Measurements from ENCODE around the gene ANXA9. TPM values are rescaled to one million over a fixed set of nuclear protein-coding genes. Genes with fewer than 3 reads are reported as not detected.

The ANXA9 gene
- total RNA-seq, 1 donor from 2014 or later = 0.68 TPM

DNA sequence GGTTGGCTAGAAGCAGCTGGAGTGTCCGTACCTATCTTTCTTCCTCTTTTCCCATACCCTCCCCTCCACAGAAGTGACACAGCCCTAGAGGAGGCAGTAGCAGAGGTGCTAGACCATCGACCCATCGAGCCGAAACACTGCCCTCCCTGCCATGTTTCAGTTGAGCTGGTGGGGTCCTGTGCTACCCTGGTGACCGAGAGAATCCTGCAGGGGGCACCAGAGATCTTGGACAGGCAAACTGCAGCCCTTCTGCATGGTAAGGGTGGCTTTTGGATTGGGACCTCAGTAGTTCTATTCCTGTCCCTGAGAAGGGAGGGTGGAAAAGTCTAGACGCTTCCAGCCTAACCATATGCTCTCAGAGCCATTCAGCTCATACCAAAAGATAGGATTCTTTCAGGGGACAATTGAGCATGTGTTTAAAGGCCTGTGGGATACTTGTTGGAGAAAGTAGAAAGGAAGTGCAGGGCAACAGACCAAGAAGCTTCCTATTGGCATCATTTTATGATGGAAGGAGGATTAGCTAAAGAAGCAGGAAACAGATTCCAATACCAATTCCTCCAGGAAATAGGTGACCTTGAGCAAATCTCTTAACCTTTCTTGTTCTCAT lies 42.6 kb downstream of the ANXA9 start:
- Histone ChIP-seq H3K4me1 (no peaks in the 10 kb centered on the region), H3K27ac (no peak overlapping the region), H3K4me3 (no peak overlapping the region), H3K9me3 (no peaks in the 10 kb centered on the region), H3K27me3 (ENCODE audit: low read depth) (no peaks in the 10 kb centered on the region), H3K36me3 (peaks cover 65% of the 10 kb centered on the region)
- DNase-seq (peak; percentile 84), ATAC-seq (peak; percentile 95 to 96)
- intact Hi-C loops (cut with DNase I) = no loop called here
- TF ChIP-seq CTCF (IDR thresholded peaks at IDR 0.05) = peak; percentile 80

GRCh38 chr1:151026460-151026859 lies 44.4 kb downstream of the ANXA9 start:
- no peak overlapping the region for H3K27ac ChIP-seq
- no peak for DNase-seq
- H3K27me3 ChIP-seq (ENCODE audit: low read depth) = no peaks in the 10 kb centered on the region
- no peak for ATAC-seq
- intact Hi-C loops (cut with DNase I) = no loop called here
- H3K36me3 ChIP-seq = peaks cover 70% of the 10 kb centered on the region
- H3K9me3 ChIP-seq = no peaks in the 10 kb centered on the region
- no peaks in the 10 kb centered on the region for H3K4me1 ChIP-seq
- no peak overlapping the region for H3K4me3 ChIP-seq
- TF ChIP-seq CTCF (IDR thresholded peaks at IDR 0.05) = no peak

DNA sequence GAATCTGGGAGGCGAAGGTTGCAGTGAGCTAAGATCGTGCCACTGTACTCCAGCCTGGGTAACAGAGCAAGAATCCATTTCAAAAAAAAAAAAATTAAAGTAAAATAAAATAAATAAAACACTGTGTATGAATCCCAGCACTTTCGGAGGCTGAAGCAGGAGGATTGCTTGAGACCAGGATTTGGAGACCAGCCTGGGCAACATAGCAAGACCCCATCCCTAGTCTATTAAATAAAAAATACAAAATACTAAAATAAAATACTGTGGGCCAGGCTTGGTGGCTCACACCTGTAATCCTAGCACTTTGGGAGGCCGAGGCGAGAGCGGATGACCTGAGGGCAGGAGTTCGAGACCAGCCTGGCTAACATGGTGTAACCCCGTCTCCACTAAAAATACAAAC lies 50.1 kb downstream of the ANXA9 start:
- H3K27me3 ChIP-seq (ENCODE audit: low read depth) = no peaks in the 10 kb centered on the region
- peaks cover 70% of the 10 kb centered on the region for H3K36me3 ChIP-seq
- no peak for ATAC-seq
- no peak for DNase-seq
- no peak overlapping the region for H3K27ac ChIP-seq
- intact Hi-C loops (cut with DNase I) = no loop called here
- no peak for TF ChIP-seq CTCF (IDR thresholded peaks at IDR 0.05)
- no peaks in the 10 kb centered on the region for H3K4me1 ChIP-seq
- no peak overlapping the region for H3K4me3 ChIP-seq
- no peaks in the 10 kb centered on the region for H3K9me3 ChIP-seq

- ATAC-seq (no peak), DNase-seq (no peak)
- TF ChIP-seq CTCF (IDR thresholded peaks at IDR 0.05) = no peak
- Histone ChIP-seq H3K27ac (no peak overlapping the region), H3K36me3 (peaks cover 44% of the 10 kb centered on the region), H3K9me3 (no peaks in the 10 kb centered on the region), H3K4me1 (no peaks in the 10 kb centered on the region), H3K4me3 (no peak overlapping the region), H3K27me3 (ENCODE audit: low read depth) (no peaks in the 10 kb centered on the region)
- intact Hi-C loops (cut with DNase I) = no loop called here
Observed at GRCh38 chr1:151035167-151035566, 53.1 kb downstream of the ANXA9 start.

GRCh38 chr1:151036356-151036755 lies 54.3 kb downstream of the ANXA9 start, which contains the start of gene BNIPL:
Gene BNIPL, plus strand, starts transcription at chr1:151036586. Its CDS starts 140 bp downstream, at chr1:151036726.
- H3K27ac ChIP-seq = no peak within 1 kb of the TSS
- peak within 1 kb of the TSS; percentile 18 for H3K4me3 ChIP-seq

More at GRCh38 chr1:151036356-151036755, 54.3 kb downstream of the ANXA9 start, which contains the start of gene BNIPL:
- ATAC-seq (peak; percentile 78 to 83), DNase-seq (no peak)
- no peaks in the 10 kb centered on the region for H3K9me3 ChIP-seq
- intact Hi-C loops (cut with DNase I) = no loop called here
- H3K27me3 ChIP-seq (ENCODE audit: low read depth) = no peaks in the 10 kb centered on the region
- H3K4me1 ChIP-seq = no peaks in the 10 kb centered on the region
- peaks cover 32% of the 10 kb centered on the region for H3K36me3 ChIP-seq
- no peak for TF ChIP-seq CTCF (IDR thresholded peaks at IDR 0.05)

All from lower lobe of right lung (tissue), 2 donors.